K562 (cell line): ENCODE measurements around the gene C2orf72. TPM values are rescaled to one million over a fixed set of nuclear protein-coding genes. Genes with fewer than 3 reads are reported as not detected.
"Not testable (repeated sequence)": the region's sequence is repeated elsewhere in the genome, so short reads cannot be mapped to it uniquely, and the experiment has no call there.

Experiments used
- ATAC-seq: fragments of 200-7000 bp; cut with Tn5 transposase; 3 replicates; pipeline ENCODE4 v1.9.1; 2020; ENCODE audit warnings: moderate library complexity
- BruUV-seq: library from RNA; stranded (reverse); fragments of 400-500 nt; replicated peaks from 2 replicates; lab custom pipeline; 2021; lab: Mats Ljungman, UMichigan
- CTCF ChIA-PET: fragments of 300-600 bp; formaldehyde crosslinking; extraction: SDS; loops from one replicate; lab custom pipeline; 2021; ENCODE audit warnings: low intra/inter-chr PET ratio; lab: Yijun Ruan, JAX
- POLR2A ChIA-PET: fragments of 300-600, 350-650 bp; sonication (Branson Sonifier 250); formaldehyde crosslinking; extraction: SDS; loops from one replicate; lab custom pipeline; 2021; ENCODE audit warnings: antibody characterized with exemption, inconsistent platforms; lab: Yijun Ruan, JAX
- DNase-seq, 4 experiments: peaks; one replicate each; pipeline versions ENCODE4 v3.0.0 to v3.0.0-alpha.2; 2011 to 2018; ENCODE audit warnings: low spot score in 3 of 4, mixed read lengths in 3 of 4; ENCODE audit errors: extremely low read depth in 1 of 4
- FAIRE-seq: peaks from 2 replicates; lab custom pipeline; 2011; peaks lifted over from hg19 to GRCh38; lab: Jason Lieb, UNC
- H2AFZ ChIP-seq: 2 replicates; pipeline ENCODE4 v1.6.0; 2011; ENCODE audit warnings: low read depth, low read length, control low read depth, inconsistent platforms
- H3K27ac ChIP-seq: fragments of 200-600 bp; 3 replicates; pipeline ENCODE4 v1.8.0; 2011; ENCODE audit warnings: low read depth, mild to moderate bottlenecking, control low read depth, inconsistent platforms, low read length, moderate library complexity, mixed read lengths; ENCODE audit errors: extremely low read depth
- H3K27me3 ChIP-seq, 2 experiments: fragments of 300-600 bp in 1 of 2; 2 replicates in 1 of 2; 3 replicates in 1 of 2; pipeline versions ENCODE4 v1.6.0 to v1.8.0; 2011; ENCODE audit warnings: inconsistent platforms in 2 of 2, low read length in 2 of 2, mild to moderate bottlenecking in 1 of 2, mixed read lengths in 1 of 2, moderate library complexity in 1 of 2; ENCODE audit not compliant: control insufficient read depth in 2 of 2, insufficient read depth in 2 of 2
- H3K36me3 ChIP-seq: fragments of 300-600 bp; 3 replicates; pipeline ENCODE4 v1.8.0; 2011; ENCODE audit warnings: mild to moderate bottlenecking, low read length, inconsistent platforms; ENCODE audit not compliant: control insufficient read depth, insufficient read depth
- H3K4me1 ChIP-seq, 2 experiments: fragments of 200-600 bp in 1 of 2; replicated peaks in 1 of 2; 2 replicates in 1 of 2; 3 replicates in 1 of 2; pipeline versions ENCODE4 v1.5.1 to v1.8.0; 2011; ENCODE audit warnings: inconsistent platforms in 2 of 2, low read length in 2 of 2, mild to moderate bottlenecking in 1 of 2, mixed read lengths in 1 of 2, moderate library complexity in 1 of 2; ENCODE audit not compliant: control insufficient read depth in 2 of 2, insufficient read depth in 2 of 2
- H3K4me2 ChIP-seq: 2 replicates; pipeline ENCODE4 v1.6.1; 2011; ENCODE audit warnings: low read length, control low read depth, inconsistent platforms, mixed read lengths; ENCODE audit not compliant: insufficient read depth
- H3K4me3 ChIP-seq: fragments of 200-600 bp; sonication (generic), shearing (Covaris generic); 2 replicates; pipeline ENCODE4 v1.5.1; 2016; ENCODE audit warnings: control low read depth, inconsistent platforms
- H3K79me2 ChIP-seq: fragments of 200-600 bp; 3 replicates; pipeline ENCODE4 v1.8.0; 2011; ENCODE audit warnings: low read length, inconsistent platforms; ENCODE audit not compliant: control insufficient read depth, insufficient read depth
- H3K9ac ChIP-seq, 2 experiments: 2 replicates each; pipeline versions ENCODE4 v1.6.0 to v1.6.1; 2011; ENCODE audit warnings: low read depth in 2 of 2, low read length in 2 of 2, control low read depth in 1 of 2, inconsistent platforms in 1 of 2, mild to moderate bottlenecking in 1 of 2, mixed read lengths in 1 of 2; ENCODE audit not compliant: insufficient read depth in 1 of 2
- H3K9me1 ChIP-seq: one replicate; pipeline ENCODE4 v1.6.0; 2011; ENCODE audit warnings: inconsistent platforms, mild to moderate bottlenecking, low read length, moderate library complexity; ENCODE audit not compliant: control insufficient read depth, insufficient read depth
- H3K9me3 ChIP-seq: replicated peaks from 2 replicates; pipeline ENCODE4 v1.5.1; 2011; ENCODE audit warnings: low read depth, low read length, inconsistent platforms; ENCODE audit not compliant: control insufficient read depth, insufficient read depth
- H4K20me1 ChIP-seq: replicated peaks from 2 replicates; pipeline ENCODE4 v1.6.1; 2011; ENCODE audit warnings: low read length, inconsistent platforms, mixed read lengths; ENCODE audit not compliant: control insufficient read depth, insufficient read depth
- CBFB ChIP-seq: sonication (generic); formaldehyde crosslinking; IDR thresholded peaks from 2 replicates; pipeline ENCODE4 v1.4.0; 2020; ENCODE audit warnings: mild to moderate bottlenecking, missing genetic modification reagents
- CREM ChIP-seq: IDR thresholded peaks from 2 replicates; pipeline ENCODE4 v1.6.1; 2014; ENCODE audit warnings: antibody characterized with exemption, low read depth
- FOS ChIP-seq: IDR thresholded peaks from 3 replicates; pipeline ENCODE4 v1.6.1; 2011; ENCODE audit not compliant: insufficient read length; ENCODE audit errors: extremely low read depth
- JUND ChIP-seq, 2 experiments: IDR thresholded peaks; 2 replicates in 1 of 2; 3 replicates in 1 of 2; pipeline ENCODE4 v1.6.1; 2011; ENCODE audit warnings: borderline replicate concordance in 2 of 2, low read depth in 2 of 2, low read length in 2 of 2, improper control_type of control experiment in 1 of 2, missing biosample characterization in 1 of 2, missing genetic modification characterization in 1 of 2, missing genetic modification reagents in 1 of 2
- SMAD3 ChIP-seq: fragments of 450-650 bp; formaldehyde crosslinking; conservative IDR thresholded peaks from 2 replicates; pipeline ENCODE4 v1.4.0; 2020; ENCODE audit warnings: mild to moderate bottlenecking
- SRF ChIP-seq, 2 experiments: fragments of 250-450, 450-650 bp in 1 of 2; sonication (Bioruptor Pico) in 1 of 2; sonication (generic) in 1 of 2; formaldehyde crosslinking; IDR thresholded peaks; 2 replicates each; pipeline versions ENCODE4 v1.5.0 to v1.5.1; 2020 to 2022; ENCODE audit warnings: mild to moderate bottlenecking in 1 of 2, missing genetic modification reagents in 1 of 2
- TBL1XR1 ChIP-seq, 2 experiments: IDR thresholded peaks; 2 replicates each; pipeline ENCODE4 v1.6.1; 2012; ENCODE audit warnings: improper control_type of control experiment in 2 of 2, low read length in 2 of 2, mild to moderate bottlenecking in 1 of 2
- ZNF232 ChIP-seq: sonication (generic); formaldehyde crosslinking; IDR thresholded peaks from 2 replicates; pipeline ENCODE4 v1.8.0; 2022; ENCODE audit warnings: mild to moderate bottlenecking, missing genetic modification reagents
- ZNF589 ChIP-seq: fragments of 200-800 bp; sonication (Bioruptor generic); IDR thresholded peaks from 2 replicates; pipeline ENCODE4 v1.6.1; 2016; ENCODE audit warnings: low read depth, missing genetic modification characterization, missing compliant biosample characterization
- WGBS: fragments of 100-300 bp; shearing (Covaris generic); methylation state at CpG from one replicate; pipeline ENCODE4 v1.1.6; 2016; ENCODE audit warnings: low coverage, mixed read lengths; ENCODE audit not compliant: insufficient coverage; ENCODE audit errors: missing lambda C conversion rate; 5-methylcytosine and 5-hydroxymethylcytosine counted together
- in situ Hi-C: fragments of 300-500 bp; cut with MboI; formaldehyde crosslinking; loops from 4 replicates; pipeline ENCODE4 v1.15.0; 2018; ENCODE audit warnings: inconsistent platforms, mixed read lengths
- intact Hi-C: fragments of 100-400 bp; cut with micrococcal nuclease; formaldehyde crosslinking; loops from 2 replicates; pipeline ENCODE4 v1.14.2; 2022
- polyA plus RNA-seq, 8 experiments: library from polyadenylated mRNA; depleted of rRNA in 4 of 8; stranded (reverse) in 5 of 8; unstranded in 3 of 8; fragments of >200 nt; fragmentation: Nextera tagmentation in 2 of 8; fragmentation: Illumina TruSeq in 1 of 8; extraction: Ambion mirVana in 2 of 8; extraction: Trizol in 1 of 8; gene quantifications; 2 replicates each; pipeline versions ENCODE4 v1.2.1 to v1.2.3, GENCODE V29; 2011 to 2014; ENCODE audit warnings: inconsistent platforms in 1 of 8, missing spikeins in 1 of 8
- total RNA-seq, 7 experiments: library from RNA; depleted of rRNA in 6 of 7; stranded (reverse); fragments of >200 nt in 6 of 7; fragmentation: Illumina TruSeq in 2 of 7; extraction: Trizol in 2 of 7; gene quantifications; 2 replicates each; pipeline versions ENCODE4 v1.2.1 to v1.2.3, GENCODE V29; 2011 to 2021; ENCODE audit warnings: low replicate concordance in 1 of 7
- TF ChIP-seq, protein P1 (sequence below): fragments of 450-650 bp; IDR thresholded peaks from 2 replicates; pipeline ENCODE4 v1.6.1; 2017; ENCODE audit warnings: antibody characterized with exemption

The C2orf72 gene
- total and polyA plus RNA-seq, 9 of the 15 experiments (the other 6 are each of a cell fraction or from before 2014, with no cell fraction given): 0.08 to 0.18 (median 0.11) TPM; not detected in 6

- TF ChIP-seq, protein P1, sequence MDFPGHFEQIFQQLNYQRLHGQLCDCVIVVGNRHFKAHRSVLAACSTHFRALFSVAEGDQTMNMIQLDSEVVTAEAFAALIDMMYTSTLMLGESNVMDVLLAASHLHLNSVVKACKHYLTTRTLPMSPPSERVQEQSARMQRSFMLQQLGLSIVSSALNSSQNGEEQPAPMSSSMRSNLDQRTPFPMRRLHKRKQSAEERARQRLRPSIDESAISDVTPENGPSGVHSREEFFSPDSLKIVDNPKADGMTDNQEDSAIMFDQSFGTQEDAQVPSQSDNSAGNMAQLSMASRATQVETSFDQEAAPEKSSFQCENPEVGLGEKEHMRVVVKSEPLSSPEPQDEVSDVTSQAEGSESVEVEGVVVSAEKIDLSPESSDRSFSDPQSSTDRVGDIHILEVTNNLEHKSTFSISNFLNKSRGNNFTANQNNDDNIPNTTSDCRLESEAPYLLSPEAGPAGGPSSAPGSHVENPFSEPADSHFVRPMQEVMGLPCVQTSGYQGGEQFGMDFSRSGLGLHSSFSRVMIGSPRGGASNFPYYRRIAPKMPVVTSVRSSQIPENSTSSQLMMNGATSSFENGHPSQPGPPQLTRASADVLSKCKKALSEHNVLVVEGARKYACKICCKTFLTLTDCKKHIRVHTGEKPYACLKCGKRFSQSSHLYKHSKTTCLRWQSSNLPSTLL: no peak
- no peak for TF ChIP-seq TBL1XR1 (IDR thresholded peaks at IDR 0.05; ENCODE audit: low read length in 2 of 2)
- TF ChIP-seq CREM: no peak
- no peak for TF ChIP-seq ZNF589 (CRISPR knock-in tag)
- no peak for TF ChIP-seq FOS
- TF ChIP-seq CBFB (CRISPR knock-in tag): no peak
- TF ChIP-seq SRF (CRISPR knock-in tag; IDR thresholded peaks at IDR 0.05): no peak
- no peak for TF ChIP-seq JUND (IDR thresholded peaks at IDR 0.05; ENCODE audit: borderline replicate concordance, low read depth, low read length)
- no peak for TF ChIP-seq JUND (tag; IDR thresholded peaks at IDR 0.05; ENCODE audit: borderline replicate concordance, low read depth, low read length)
- TF ChIP-seq ZNF232 (CRISPR knock-in tag): no peak
- TF ChIP-seq SMAD3 (CRISPR knock-in tag): no peak
Measured at GRCh38 chr2:231065966-231066365, 28.6 kb downstream of the C2orf72 start (continued).

DNA sequence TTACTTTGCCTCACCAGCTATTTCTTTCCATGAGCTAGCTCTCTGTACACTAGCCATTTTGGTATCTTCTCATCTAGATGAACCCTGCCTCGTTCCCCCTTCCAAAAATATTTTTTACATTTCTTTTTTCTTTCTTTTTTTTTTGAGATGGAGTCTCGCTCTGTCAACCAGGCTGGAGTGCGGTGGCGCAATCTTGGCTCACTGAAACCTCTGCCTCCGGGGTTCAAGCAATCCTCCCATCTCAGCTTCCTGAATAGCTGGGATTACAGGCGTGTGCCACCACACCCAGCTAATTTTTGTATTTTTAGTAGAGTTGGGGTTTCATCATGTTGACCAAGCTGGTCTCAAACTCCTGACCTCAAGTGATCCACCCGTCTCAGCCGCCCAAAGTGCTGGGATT is 30.2 kb downstream of the C2orf72 start:
- H3K4me3 ChIP-seq, H3K4me1 ChIP-seq, H3K9ac ChIP-seq, DNase-seq, H2AFZ ChIP-seq, POLR2A ChIA-PET, H3K27ac ChIP-seq, H3K4me2 ChIP-seq, BruUV-seq, H3K9me1 ChIP-seq, CTCF ChIA-PET, in situ Hi-C loops, H3K27me3 ChIP-seq, H3K9me3 ChIP-seq, FAIRE-seq, ATAC-seq, H3K79me2 ChIP-seq, H4K20me1 ChIP-seq: not testable (repeated sequence)
- 93% methylated on average over 5 of the region's 8 CpGs for WGBS
- peaks cover 94% of the 10 kb centered on the region for H3K36me3 ChIP-seq
- intact Hi-C loops: loop anchor here (5.0 kb wide), 1 partner anchor 445 kb away; no protein-coding TSS in a partner anchor
